Measurements from ENCODE around the gene PLPPR1. TPM values are rescaled to one million over a fixed set of nuclear protein-coding genes. Genes with fewer than 3 reads are reported as not detected.

Gene PLPPR1
- polyA plus RNA-seq, 3 donors: not detected

GRCh38 chr9:101265261-101265660, 236.7 kb downstream of the PLPPR1 start:
- Mint-ChIP-seq H3K9me3 (peaks cover 0 to 5% (median 0%) of the 10 kb centered on the region in 7 donors), H3K27ac (no peak overlapping the region), H3K4me3 (no peak overlapping the region), H3K4me1 (no peaks in the 10 kb centered on the region), H3K27me3 (ENCODE audit: low read depth in 3 of 3) (peaks cover 0 to 2% (median 0%) of the 10 kb centered on the region in 3 donors), H3K36me3 (no peaks in the 10 kb centered on the region)
- H3K36me3 ChIP-seq (replicated peaks in 1 of 2; ENCODE audit: control insufficient read depth in 1 of 2, insufficient read depth in 2 of 2, low read length in 2 of 2): no peaks in the 10 kb centered on the region
- no peak overlapping the region for H3K27ac ChIP-seq (ENCODE audit: low read depth in 1 of 2, low read length in 2 of 2)
- intact Hi-C loops (cut with micrococcal nuclease): no loop called here
- no peaks in the 10 kb centered on the region for H4K20me1 ChIP-seq (ENCODE audit: insufficient read depth, low read length)
- no peaks in the 10 kb centered on the region for H3K79me2 ChIP-seq (ENCODE audit: insufficient read depth, low read length)
- peaks cover 0 to 3% of the 10 kb centered on the region in 2 donors for H3K9me3 ChIP-seq (replicated peaks in 1 of 2; ENCODE audit: control insufficient read depth in 1 of 2, insufficient read depth in 1 of 2, low read length in 2 of 2)
- no peaks in the 10 kb centered on the region for H3K27me3 ChIP-seq (ENCODE audit: control insufficient read depth in 2 of 2, insufficient read depth in 2 of 2, low read length in 2 of 2)
- H3K4me1 ChIP-seq (ENCODE audit: control insufficient read depth in 1 of 2, insufficient read depth in 2 of 2, low read length in 2 of 2): no peaks in the 10 kb centered on the region
- H3K9ac ChIP-seq (ENCODE audit: insufficient read depth, low read length, poor library complexity, severe bottlenecking): no peak overlapping the region
- no peak overlapping the region for H3K4me3 ChIP-seq (replicated peaks in 1 of 3; ENCODE audit: low read depth in 2 of 3, low read length in 3 of 3)
- H2AFZ ChIP-seq (ENCODE audit: insufficient read depth, low read depth, low read length, poor library complexity, severe bottlenecking): no peak overlapping the region
- DNase-seq: no peak
- TF ChIP-seq CTCF (IDR thresholded peaks at IDR 0.05): no peak
- no peak overlapping the region for H3K4me2 ChIP-seq (replicated peaks; ENCODE audit: extremely low read depth, low read length, poor library complexity, severe bottlenecking)

GRCh38 chr9:101268426-101268825, 239.9 kb downstream of the PLPPR1 start:
- intact Hi-C loops (cut with micrococcal nuclease): no loop called here

More at GRCh38 chr9:101268426-101268825, 239.9 kb downstream of the PLPPR1 start:
- Histone ChIP-seq H2AFZ (ENCODE audit: insufficient read depth, low read depth, low read length, poor library complexity, severe bottlenecking) (no peak overlapping the region), H3K4me1 (ENCODE audit: control insufficient read depth in 1 of 2, insufficient read depth in 2 of 2, low read length in 2 of 2) (no peaks in the 10 kb centered on the region), H3K36me3 (replicated peaks in 1 of 2; ENCODE audit: control insufficient read depth in 1 of 2, insufficient read depth in 2 of 2, low read length in 2 of 2) (no peaks in the 10 kb centered on the region), H3K4me3 (replicated peaks in 1 of 3; ENCODE audit: low read depth in 2 of 3, low read length in 3 of 3) (no peak overlapping the region), H3K27me3 (ENCODE audit: control insufficient read depth in 2 of 2, insufficient read depth in 2 of 2, low read length in 2 of 2) (no peaks in the 10 kb centered on the region), H4K20me1 (ENCODE audit: insufficient read depth, low read length) (no peaks in the 10 kb centered on the region), H3K9ac (ENCODE audit: insufficient read depth, low read length, poor library complexity, severe bottlenecking) (no peak overlapping the region), H3K79me2 (ENCODE audit: insufficient read depth, low read length) (no peaks in the 10 kb centered on the region), H3K9me3 (replicated peaks in 1 of 2; ENCODE audit: control insufficient read depth in 1 of 2, insufficient read depth in 1 of 2, low read length in 2 of 2) (peaks cover 0 to 3% of the 10 kb centered on the region in 2 donors), H3K27ac (ENCODE audit: low read depth in 1 of 2, low read length in 2 of 2) (no peak overlapping the region), H3K4me2 (replicated peaks; ENCODE audit: extremely low read depth, low read length, poor library complexity, severe bottlenecking) (no peak overlapping the region)
- TF ChIP-seq CTCF (IDR thresholded peaks at IDR 0.05): no peak
- H3K36me3 Mint-ChIP-seq: no peaks in the 10 kb centered on the region
- no peak overlapping the region for H3K27ac Mint-ChIP-seq
- no CpG with 5 or more reads among the region's 1 CpG for WGBS (ENCODE audit: insufficient coverage)
- H3K4me1 Mint-ChIP-seq: no peaks in the 10 kb centered on the region
- no peak for DNase-seq
- H3K27me3 Mint-ChIP-seq (ENCODE audit: low read depth in 3 of 3): peaks cover 0 to 2% (median 0%) of the 10 kb centered on the region in 3 donors
- H3K9me3 Mint-ChIP-seq: peaks cover 0 to 7% (median 0%) of the 10 kb centered on the region in 7 donors
- no peak overlapping the region for H3K4me3 Mint-ChIP-seq

All from CD14-positive monocyte (primary cell).